Choroid plexus epithelial cell (primary cell): ENCODE results near the gene SRL.
"Not testable (repeated sequence)": the region's sequence is repeated elsewhere in the genome, so short reads cannot be mapped to it uniquely, and the experiment has no call there.

Source experiments
- DNase-seq: peaks from one replicate; pipeline ENCODE4 v3.0.0-alpha.2; 2010; ENCODE audit warnings: low read depth
- H3K4me3 ChIP-seq: 2 replicates; pipeline ENCODE4 v1.5.1; 2011; ENCODE audit warnings: low read depth, mild to moderate bottlenecking, control low read depth, low read length, moderate library complexity
- TF ChIP-seq, protein P1 (sequence below): conservative IDR thresholded peaks from 2 replicates; pipeline ENCODE4 v1.5.1; 2011; ENCODE audit warnings: low read depth, mild to moderate bottlenecking, control low read depth, inconsistent platforms, low read length, moderate library complexity

Gene SRL

DNA sequence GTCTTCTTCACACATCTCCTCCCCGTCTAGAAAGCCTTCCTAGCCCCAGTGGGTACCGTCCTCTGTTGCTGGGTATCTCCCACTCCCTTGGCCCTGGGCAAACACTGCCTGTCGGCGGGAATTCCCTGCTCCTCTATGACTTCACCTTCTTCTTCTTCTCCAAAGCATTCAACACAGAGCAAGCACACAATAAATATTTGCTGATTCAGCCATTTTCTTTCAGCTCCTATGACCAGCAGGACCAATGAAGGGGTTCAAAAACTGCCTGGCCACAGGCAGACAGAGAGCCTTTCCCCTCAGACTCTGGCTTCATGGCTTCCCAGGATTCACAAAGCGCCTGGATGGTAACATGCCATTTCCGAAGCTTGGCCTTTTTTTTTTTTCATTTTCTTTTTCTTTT is 72.5 kb downstream of the SRL start:
- TF ChIP-seq, protein P1, sequence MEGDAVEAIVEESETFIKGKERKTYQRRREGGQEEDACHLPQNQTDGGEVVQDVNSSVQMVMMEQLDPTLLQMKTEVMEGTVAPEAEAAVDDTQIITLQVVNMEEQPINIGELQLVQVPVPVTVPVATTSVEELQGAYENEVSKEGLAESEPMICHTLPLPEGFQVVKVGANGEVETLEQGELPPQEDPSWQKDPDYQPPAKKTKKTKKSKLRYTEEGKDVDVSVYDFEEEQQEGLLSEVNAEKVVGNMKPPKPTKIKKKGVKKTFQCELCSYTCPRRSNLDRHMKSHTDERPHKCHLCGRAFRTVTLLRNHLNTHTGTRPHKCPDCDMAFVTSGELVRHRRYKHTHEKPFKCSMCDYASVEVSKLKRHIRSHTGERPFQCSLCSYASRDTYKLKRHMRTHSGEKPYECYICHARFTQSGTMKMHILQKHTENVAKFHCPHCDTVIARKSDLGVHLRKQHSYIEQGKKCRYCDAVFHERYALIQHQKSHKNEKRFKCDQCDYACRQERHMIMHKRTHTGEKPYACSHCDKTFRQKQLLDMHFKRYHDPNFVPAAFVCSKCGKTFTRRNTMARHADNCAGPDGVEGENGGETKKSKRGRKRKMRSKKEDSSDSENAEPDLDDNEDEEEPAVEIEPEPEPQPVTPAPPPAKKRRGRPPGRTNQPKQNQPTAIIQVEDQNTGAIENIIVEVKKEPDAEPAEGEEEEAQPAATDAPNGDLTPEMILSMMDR, result no peak
- no peak for DNase-seq
- H3K4me3 ChIP-seq, result no peak overlapping the region

DNA sequence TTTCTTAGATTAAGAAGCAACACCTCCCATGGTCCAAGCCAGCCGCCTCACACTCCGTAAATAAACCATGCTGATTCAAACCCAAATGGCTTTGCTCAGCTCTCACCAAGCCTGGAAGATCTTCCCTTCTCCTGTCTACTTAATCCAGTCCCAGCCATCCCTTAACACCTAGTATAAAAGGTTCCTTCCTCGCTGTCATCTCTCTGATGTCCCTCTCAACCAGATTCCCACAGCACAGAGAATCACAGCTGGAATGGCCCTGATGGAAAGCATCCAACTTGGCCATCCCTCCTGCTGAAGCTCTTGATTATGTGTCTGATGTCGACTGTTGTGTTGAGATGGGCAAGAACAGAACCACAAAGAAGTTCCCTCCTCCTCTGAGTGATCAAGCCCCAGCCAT is 75.1 kb downstream of the SRL start:
- TF ChIP-seq, protein P1, result no peak
- DNase-seq, result no peak
- H3K4me3 ChIP-seq, result no peak overlapping the region

DNA sequence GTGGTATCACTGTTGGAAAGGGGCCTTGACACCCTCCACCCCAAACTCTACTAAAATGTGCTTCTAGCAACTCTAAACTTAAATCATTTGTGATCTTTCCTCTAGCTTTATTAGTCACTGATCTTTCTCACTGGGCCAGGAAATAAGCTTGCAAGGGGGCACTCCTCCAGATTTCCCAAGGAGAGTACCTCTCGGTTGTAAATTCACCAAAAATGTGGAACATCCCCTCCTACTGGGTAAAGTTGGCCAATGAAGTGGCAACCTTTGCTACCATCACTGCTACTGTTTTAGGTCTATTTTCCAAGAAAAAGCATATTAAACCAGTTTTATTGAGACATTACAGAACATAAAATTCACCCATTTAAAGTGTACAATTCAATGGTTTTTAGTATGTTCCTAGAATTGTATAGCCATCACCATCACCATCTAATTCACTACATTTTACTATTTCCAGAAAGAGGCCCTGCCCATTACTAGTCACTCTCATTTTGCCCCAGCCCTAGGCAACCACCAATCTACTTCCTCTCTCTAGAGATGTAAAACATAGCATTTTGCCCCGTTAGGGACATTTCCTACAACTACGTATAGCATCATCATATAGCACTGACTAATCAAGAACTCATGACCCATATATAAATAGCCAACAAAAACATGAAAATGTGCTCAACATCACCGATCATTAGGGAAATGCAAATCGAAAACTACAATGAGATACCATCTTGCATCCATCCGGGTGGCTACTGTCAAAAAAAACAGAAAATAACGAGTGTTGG is 81.0 kb downstream of the SRL start:
- TF ChIP-seq, protein P1, result peak; percentile 18
- DNase-seq, result peak; percentile 17

DNA sequence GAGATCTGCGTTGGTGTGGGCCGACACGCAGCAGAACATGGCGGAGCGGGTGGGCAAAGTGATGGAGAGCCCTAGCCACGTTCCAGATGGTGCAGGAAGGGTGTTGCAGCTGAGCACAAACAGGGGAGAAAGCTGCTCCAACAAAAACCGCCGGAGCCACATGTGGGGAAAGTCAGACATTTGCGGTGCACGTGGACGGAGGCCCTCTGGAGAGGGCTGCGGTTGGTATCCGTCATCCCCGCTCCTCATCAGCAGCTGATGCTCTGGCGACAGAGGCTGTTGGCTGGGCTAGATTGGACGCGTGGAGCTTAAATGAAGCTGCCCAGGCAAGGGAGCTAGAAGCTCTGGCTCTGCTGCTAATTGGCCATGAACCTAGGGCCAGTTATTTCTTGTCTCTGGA is 82.2 kb downstream of the SRL start:
- TF ChIP-seq, protein P1, result no peak
- H3K4me3 ChIP-seq, result no peak overlapping the region
- DNase-seq, result no peak

More for the DNA sequence above, 81.0 kb downstream of the SRL start:
- no peak overlapping the region for H3K4me3 ChIP-seq

DNA sequence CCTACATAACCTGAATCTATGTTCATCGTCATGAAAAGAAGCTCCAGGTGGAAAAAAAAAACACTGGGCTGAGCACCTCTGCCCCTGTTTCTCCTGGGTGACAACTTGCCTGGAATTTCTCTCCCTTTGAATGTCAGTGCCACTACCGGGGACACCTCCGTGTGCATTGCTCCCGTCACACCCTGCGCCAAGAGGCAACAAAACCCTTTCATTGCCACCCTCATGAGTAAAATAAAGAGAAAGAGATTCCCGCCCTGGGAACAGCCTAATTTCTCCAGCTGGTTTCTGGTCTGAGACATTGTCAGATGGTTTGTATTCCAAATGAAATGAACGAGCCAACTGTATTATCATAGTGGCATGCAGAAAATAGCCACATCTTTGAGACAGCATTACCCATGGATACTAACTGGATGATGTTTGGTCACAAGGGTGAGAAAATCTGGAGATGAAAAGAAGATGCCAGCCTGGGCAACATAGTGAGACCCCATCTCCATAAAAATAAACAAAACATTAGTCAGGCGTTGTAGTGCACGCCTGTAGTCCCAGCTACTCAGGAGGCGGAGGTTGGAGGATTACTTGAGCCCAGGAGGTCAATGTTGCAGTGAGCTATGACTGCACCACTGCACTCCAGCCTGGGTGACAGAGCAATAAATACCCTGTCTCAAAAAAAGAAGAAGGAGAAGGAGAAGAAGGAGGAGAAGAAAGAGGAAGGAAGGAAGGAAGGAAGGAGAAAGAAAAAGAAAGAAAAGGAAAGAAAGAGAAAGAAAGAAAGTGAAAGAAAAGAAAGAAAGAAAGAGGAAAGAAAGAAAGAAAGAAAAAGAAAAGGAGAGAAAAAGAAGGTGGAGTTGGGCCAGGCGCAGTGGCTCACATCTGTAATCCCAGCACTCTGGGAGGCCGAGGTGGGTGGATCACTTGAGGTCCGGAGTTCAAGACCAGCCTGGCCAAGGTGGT is 83.5 kb downstream of the SRL start:
- H3K4me3 ChIP-seq, result no peak overlapping the region
- no peak for DNase-seq
- TF ChIP-seq, protein P1, result no peak

DNA sequence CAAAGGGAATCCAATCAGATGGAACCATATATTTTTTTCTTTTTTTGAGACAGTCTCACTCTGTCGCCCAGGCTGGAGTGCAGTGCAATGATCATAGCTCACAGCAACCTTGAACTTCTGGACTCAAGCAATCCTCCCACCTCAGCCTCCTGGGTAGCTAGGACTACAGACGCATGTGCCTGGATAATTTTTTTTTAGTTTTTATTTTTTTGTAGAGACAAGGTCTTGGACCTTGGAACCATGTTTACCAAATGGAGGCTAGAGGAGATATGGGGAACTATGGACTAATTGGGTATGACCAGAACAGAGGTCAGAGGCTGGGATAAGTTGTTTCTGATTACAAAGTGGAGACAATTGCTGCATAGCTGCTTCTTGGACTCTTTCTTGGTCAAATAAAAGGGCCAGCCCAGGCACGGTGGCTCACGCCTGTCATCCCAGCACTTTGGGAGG is 84.5 kb downstream of the SRL start:
- no peak for DNase-seq
- no peak overlapping the region for H3K4me3 ChIP-seq
- TF ChIP-seq, protein P1, result no peak

DNA sequence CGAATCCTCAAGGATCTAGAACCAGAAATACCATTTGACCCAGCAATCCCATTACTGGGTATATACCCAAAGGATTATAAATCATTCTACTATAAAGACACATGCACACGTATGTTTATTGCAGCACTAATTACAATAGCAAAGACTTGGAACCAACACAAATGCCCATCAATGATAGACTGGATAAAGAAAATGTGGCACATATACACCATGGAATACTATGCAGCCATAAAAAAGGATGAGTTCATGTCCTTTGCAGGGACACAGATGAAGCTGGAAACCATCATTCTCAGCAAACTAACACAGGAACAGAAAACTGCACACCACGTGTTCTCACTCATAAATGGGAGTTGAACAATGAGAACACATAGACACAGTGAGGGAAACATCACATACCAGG is 85.4 kb downstream of the SRL start:
- not testable (repeated sequence) for DNase-seq

DNA sequence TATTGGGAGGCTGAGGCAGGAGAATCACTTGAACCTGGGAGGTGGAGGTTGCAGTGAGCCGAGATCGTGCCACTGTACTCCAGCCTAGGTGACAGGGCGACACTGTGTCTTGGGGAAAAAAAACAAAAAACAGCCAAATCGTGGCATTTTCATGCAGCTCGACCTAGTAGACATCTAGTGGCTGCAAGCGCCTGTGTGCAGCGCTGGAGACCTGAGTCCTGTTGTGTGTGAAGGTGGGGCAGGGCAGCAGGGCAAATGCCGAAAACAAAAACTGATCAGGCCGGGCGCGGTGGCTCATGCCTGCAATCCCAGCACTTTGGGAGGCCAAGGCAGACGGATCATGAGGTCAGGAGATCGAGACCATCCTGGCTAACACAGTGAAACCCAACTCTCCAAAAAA is 88.5 kb downstream of the SRL start:
- DNase-seq, H3K4me3 ChIP-seq: not testable (repeated sequence)

More for the DNA sequence above, 85.4 kb downstream of the SRL start:
- not testable (repeated sequence) for H3K4me3 ChIP-seq
